HG03520 (cell line): Measurements from ENCODE around the gene SRPRB.

Experiments
- ATAC-seq: cut with Tn5 transposase; IDR thresholded peaks from one replicate; pipeline ENCODE4 v1.9.1; 2021; ENCODE audit warnings: mild to moderate bottlenecking, moderate library complexity; ENCODE audit not compliant: unreplicated experiment

The SRPRB gene, protein sequence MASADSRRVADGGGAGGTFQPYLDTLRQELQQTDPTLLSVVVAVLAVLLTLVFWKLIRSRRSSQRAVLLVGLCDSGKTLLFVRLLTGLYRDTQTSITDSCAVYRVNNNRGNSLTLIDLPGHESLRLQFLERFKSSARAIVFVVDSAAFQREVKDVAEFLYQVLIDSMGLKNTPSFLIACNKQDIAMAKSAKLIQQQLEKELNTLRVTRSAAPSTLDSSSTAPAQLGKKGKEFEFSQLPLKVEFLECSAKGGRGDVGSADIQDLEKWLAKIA

GRCh38 chr3:133805702-133806475 lies at the start of gene SRPRB:
TSS of gene SRPRB (plus strand) at chr3:133805815. CDS start at chr3:133805849, 34 bp downstream.
- peak; percentile 95 for ATAC-seq

DNA sequence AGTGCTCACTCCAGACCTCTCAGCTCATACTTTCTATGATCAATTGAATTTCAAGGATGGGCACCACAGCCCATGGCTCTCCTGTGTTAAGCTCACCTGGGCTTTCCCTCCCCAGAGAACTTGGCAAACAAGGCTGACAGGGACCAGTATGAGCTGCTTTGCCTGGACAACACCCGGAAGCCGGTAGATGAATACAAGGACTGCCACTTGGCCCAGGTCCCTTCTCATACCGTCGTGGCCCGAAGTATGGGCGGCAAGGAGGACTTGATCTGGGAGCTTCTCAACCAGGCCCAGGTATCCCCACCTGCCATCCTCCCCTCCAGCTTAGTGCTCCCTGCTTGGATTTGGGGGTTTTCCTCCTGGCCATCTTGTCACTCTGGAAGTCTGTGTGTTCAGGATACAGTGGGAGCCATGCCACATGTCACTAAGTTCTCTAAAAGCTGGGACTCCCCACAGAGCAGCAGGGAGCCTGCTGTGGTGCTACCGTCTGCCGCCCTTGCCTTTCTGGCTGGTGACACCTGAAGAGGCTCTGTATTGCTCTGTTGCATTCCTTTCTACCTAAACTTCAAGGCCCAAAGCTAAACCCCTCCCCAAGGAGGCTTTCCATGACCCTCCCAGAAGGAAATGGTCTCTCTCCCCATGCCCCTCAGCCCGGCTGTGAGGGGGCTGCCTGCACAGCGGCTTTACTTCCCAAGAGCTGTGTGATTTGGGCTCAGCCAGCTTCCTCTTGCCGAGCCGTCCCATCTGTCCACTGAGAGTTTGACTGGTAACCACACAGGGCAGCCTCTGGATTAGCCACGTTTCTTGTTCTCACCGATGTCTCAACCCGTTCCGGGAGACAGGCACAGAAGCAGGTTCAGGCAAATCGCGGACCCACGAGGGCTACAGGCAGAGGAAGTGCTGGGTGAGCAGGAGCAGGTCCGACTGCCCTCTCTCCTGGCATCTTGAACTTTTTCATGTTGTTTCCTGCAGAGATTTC lies 48.6 kb upstream of the SRPRB start:
- ATAC-seq, result no peak

- no peak for ATAC-seq
Observed at GRCh38 chr3:133757701-133758567, 47.7 kb upstream of the SRPRB start.

DNA sequence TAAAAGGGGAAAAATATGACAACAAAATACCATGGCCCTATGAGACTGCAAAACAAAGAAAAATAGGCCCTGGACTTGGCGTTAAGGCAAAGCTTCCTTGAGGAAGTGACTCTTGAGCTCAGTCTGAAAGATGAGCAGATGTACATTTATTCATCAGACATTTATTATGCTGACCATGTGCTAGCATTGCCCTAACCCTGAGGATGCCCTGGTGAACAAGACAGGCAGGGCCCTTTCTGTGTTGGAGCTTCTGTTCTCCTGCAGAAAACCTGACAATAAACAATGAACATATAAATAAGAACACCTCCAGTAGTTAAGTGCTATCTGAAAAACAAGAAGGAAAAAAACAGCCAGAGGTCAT lies 47.1 kb upstream of the SRPRB start:
- ATAC-seq, result no peak

- ATAC-seq, result no peak
Observed at GRCh38 chr3:133758964-133759739, 46.5 kb upstream of the SRPRB start.

DNA sequence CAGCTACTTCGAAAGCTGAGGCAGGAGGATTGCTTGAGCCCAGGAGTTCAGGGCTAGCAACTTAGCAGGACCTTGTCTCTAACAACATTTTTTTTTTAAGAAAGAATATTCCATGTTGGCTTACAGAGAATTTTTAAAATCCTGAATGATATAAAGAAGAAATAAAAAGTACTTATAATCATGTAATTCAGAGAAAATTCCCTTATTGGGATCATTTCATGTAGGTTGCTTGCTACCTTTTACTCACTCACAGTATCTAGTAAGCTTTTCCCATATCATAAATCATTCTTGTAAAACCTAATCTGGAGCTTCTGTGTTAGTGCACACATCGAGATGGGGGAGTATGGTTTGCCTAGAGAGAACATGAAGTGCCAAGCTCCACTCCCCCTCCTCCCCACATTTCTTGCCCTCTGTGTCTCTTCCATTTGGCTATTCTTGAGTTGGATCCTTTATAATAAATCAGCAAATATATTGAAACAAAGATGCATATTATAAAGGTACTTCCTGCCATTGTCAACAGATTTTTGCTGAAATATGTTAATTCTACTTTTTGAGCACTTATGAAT lies 45.8 kb upstream of the SRPRB start:
- ATAC-seq, result no peak

DNA sequence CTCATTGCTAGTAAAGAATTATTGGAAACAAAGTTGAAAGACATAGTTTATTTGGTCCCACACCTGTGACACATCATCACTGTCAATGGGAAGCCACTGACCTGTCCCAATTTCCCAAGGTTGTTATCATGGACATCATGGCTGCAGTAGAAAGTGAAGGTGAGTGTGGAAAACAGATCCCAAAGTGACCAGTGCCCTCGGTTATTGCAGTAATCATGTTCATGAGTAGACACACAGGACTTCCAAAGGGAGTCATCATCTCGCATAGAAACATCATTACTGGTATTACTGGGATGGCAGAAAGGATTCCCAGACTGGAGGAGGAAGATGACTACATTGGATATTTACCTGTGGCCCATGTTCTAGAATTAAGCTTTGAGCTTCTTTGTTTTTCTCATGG lies 44.7 kb upstream of the SRPRB start:
- ATAC-seq, result no peak

DNA sequence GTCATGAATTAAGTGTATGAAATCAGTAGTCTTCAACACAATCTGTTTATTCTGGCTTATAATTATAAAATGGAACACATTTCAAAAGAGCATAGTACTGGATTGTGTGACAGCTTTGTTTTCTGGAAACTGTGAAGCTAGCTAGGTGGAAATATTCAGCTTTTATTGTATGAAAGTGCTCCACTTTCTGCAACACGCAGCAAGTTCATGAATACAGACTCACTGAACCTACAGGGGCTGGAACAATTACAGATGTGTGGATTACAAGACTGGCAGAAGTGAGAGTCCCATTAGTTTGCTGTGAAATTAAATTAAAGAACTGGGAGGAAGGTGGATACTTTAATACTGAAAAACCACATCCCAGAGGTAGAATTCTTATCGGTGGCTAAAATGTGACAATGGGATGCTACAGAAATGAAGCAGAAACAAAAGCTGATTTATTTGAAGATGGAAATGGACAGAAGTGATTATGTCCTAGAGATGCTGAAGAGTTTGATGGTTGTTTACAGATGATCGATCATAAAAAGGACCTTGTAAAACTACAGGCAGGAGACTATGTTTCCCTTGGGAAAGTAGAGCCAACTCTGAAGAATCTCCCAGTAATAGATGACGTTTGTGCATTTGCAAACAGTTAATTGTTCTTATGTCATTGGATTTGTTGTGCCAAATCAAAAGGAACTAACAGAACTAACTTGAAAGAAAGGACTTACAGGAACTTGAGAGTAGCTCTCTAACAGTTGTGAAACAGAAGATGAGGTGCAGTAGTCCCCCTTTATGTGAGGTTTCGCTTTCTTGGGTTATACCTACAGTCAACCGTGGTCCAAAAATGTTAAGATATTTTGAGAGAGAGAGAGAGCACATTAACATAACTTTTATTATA lies 43.8 kb upstream of the SRPRB start:
- no peak for ATAC-seq

- ATAC-seq, result no peak
Observed at GRCh38 chr3:133762539-133762938, 43.1 kb upstream of the SRPRB start.

- no peak for ATAC-seq
Observed at GRCh38 chr3:133763797-133764683, 41.6 kb upstream of the SRPRB start.

DNA sequence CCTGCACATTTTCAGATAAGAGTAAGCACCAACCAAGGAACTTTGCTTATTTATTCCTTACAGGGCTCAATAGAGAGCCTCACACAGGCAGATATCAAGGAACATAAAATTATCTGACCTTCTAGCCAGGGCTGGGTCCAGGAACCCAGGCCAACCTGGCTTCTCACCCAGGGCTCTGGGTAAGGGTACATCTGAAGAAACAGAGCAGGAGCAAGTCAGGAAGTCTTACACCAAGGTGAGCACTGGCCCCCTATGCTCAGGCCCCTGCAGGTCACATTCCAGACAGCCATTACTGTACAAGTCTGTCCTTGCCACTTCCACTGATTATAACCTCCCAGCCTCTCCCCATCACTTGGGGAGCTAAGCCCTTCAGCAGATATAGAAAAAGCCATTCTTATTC lies 40.4 kb upstream of the SRPRB start:
- no peak for ATAC-seq

GRCh38 chr3:133767607-133768006 lies 38.0 kb upstream of the SRPRB start:
- ATAC-seq, result no peak

- ATAC-seq, result no peak
Observed at GRCh38 chr3:133769536-133769935, 36.1 kb upstream of the SRPRB start.

GRCh38 chr3:133773732-133774131 lies 31.9 kb upstream of the SRPRB start:
- ATAC-seq, result no peak

DNA sequence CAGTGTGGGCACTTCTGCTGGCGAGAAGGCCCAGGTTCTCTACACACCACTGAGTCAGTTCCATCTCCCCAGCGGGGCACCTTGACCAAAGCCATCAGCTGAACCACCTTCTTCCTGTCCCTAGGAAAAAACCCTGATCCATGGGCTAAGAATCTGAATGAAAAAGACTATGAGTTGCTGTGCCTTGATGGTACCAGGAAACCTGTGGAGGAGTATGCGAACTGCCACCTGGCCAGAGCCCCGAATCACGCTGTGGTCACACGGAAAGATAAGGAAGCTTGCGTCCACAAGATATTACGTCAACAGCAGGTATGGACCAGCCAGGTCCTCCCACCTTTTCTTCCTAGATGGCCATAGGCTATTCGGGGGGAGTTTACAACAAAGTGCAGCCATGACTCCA lies 30.3 kb upstream of the SRPRB start:
- no peak for ATAC-seq

DNA sequence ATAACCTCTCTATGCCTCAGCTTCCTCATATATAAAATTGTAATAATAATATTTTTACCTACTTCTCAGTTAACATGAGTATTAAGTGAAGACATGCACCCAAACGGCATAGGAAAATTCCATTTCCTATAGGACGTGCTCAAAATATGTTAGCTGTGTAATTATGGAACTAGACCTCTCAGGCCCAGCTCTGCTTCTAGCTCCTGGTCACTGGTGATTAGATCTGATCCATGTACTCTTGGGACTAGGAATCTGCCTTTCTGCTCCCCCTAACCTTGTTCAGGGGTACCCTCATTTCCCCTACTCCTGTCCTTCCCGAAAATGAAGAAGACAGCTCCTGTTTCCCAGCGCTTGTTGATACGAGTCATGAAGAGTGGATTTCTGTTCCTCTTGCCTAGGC lies 29.8 kb upstream of the SRPRB start:
- no peak for ATAC-seq

- ATAC-seq, result no peak
Observed at GRCh38 chr3:133776794-133777438, 28.7 kb upstream of the SRPRB start.
